ENCODE measurements around the gene PRKAB2. TPM values are rescaled to one million over a fixed set of nuclear protein-coding genes. Genes with fewer than 3 reads are reported as not detected.

Gene PRKAB2
- total and polyA plus RNA-seq, 9 of the 15 experiments (the other 6 are each of a cell fraction or from before 2014, with no cell fraction given), result 2.3 to 20.8 (median 7.9) TPM

DNA sequence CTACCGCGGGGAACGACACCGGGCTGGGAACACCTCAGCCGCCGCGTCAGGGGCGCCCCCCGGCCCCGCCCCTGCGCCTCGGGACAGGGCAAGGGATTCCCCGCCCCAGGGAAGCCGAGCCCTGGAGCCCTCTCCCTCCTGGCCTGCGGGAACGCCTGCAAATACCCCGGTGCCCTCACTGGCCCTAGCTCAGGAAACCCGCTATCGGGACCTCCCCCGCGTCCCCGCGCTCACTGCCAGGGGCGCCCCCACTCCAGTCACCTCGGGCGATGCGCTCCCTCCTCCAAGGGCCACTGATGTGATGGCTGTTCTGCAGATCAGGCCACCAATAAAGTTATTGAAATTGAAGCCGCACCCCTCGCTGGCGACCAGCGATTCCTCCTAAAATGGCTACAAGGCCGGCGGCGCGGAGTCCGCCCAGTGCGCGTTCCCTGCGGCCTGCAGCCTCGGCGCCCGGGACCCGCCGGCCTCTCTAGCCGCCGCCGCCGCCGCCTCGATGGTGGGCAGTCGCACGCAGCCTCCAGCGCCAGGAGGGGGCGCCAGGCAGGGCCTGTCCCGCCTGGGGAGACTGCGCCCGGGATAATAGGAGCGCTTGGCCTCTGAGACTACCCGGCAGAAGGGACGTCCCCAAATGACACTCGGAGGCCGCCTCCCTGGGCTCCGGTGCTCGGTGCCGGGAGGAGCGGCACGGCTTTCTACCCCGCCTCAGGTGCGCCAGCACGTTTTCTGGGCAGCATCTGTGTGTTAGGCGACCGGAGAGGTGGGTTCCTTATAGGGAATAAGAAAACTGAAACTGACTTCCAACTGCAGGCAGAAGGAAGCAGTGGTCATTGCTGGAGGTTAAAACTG lies at the start of gene PRKAB2 (continued):
- TF ChIP-seq ZBTB7A (IDR thresholded peaks at IDR 0.05; ENCODE audit: borderline replicate concordance, control insufficient read depth, low read depth, low read length) (peak; percentile 64; the same call in 1 of the 2 replicates), ZC3H8 (IDR thresholded peaks at IDR 0.05) (no peak), POLR2H (tag; IDR thresholded peaks at IDR 0.05; ENCODE audit: low read depth) (peak; percentile 51; the same call in 1 of the 2 replicates), KLF13 (tag; IDR thresholded peaks at IDR 0.05; ENCODE audit: borderline replicate concordance, low read depth) (no peak), HMGN3 (IDR thresholded peaks at IDR 0.05; ENCODE audit: borderline replicate concordance, extremely low read depth, insufficient read length, low read depth, low read length) (peak; percentile 30), PRMT5 (CRISPR knock-in tag; IDR thresholded peaks at IDR 0.05) (no peak), EHMT2 (IDR thresholded peaks at IDR 0.05) (no peak), TARDBP (IDR thresholded peaks at IDR 0.05) (peak; percentile 87), MIER1 (IDR thresholded peaks at IDR 0.05; ENCODE audit: low read depth) (no peak), ZNF184 (CRISPR knock-in tag; IDR thresholded peaks at IDR 0.05) (no peak)
- TF ChIP-seq, protein P1, sequence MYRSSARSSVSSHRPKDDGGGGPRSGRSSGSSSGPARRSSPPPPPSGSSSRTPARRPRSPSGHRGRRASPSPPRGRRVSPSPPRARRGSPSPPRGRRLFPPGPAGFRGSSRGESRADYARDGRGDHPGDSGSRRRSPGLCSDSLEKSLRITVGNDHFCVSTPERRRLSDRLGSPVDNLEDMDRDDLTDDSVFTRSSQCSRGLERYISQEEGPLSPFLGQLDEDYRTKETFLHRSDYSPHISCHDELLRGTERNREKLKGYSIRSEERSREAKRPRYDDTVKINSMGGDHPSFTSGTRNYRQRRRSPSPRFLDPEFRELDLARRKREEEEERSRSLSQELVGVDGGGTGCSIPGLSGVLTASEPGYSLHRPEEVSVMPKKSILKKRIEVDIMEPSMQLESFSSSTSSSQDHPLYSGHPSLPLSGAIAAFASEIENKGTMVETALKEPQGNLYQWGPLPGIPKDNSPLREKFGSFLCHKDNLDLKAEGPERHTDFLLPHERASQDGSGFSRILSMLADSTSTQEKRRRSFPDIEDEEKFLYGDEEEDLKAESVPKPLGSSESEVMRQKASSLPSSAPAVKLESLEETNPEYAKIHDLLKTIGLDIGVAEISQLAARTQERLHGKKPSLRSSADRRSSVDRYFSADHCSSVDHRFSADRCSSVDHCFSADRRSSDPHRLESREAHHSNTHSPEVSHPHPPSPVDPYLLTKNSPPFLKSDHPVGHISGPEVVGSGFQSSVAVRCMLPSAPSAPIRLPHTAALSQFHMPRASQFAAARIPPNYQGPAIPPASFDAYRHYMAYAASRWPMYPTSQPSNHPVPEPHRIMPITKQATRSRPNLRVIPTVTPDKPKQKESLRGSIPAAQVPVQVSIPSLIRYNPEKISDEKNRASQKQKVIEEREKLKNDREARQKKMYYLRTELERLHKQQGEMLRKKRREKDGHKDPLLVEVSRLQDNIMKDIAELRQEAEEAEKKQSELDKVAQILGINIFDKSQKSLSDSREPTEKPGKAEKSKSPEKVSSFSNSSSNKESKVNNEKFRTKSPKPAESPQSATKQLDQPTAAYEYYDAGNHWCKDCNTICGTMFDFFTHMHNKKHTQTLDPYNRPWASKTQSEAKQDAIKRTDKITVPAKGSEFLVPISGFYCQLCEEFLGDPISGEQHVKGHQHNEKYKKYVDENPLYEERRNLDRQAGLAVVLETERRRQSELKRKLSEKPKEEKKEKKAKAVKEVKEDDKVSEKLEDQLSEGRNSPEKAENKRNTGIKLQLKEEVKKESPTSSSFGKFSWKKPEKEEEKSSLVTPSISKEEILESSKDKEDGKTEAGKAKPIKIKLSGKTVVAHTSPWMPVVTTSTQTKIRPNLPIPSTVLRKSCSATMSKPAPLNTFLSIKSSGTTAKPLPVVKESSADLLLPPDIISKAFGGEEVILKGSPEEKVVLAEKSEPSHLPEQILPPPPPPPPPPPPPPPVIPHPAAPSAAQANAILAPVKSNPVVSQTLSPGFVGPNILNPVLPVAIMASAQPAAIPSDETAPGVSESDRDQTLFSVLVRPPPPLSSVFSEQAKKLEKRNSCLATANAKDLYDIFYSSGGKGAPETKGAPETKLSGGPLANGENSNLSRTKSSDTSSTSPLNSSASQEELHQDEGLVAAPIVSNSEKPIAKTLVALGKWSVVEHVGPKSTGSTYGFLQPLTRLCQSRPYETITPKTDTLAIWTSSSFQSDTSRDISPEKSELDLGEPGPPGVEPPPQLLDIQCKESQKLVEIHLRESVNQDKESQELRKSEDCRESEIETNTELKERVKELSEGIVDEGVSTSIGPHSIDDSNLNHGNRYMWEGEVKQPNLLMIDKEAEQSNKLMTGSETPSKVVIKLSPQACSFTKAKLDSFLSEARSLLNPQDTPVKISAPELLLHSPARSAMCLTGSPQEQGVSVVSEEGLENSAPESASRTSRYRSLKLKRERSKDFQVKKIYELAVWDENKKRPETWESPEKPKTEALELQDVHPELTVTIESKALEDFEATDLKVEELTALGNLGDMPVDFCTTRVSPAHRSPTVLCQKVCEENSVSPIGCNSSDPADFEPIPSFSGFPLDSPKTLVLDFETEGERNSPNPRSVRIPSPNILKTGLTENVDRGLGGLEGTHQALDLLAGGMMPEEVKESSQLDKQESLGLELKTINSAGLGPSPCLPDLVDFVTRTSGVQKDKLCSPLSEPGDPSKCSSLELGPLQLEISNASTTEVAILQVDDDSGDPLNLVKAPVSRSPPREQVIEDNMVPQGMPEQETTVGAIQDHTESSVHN (IDR thresholded peaks at IDR 0.05; ENCODE audit: borderline replicate concordance in 1 of 2, low read depth in 1 of 2), result no peak
- TF ChIP-seq, protein P2, sequence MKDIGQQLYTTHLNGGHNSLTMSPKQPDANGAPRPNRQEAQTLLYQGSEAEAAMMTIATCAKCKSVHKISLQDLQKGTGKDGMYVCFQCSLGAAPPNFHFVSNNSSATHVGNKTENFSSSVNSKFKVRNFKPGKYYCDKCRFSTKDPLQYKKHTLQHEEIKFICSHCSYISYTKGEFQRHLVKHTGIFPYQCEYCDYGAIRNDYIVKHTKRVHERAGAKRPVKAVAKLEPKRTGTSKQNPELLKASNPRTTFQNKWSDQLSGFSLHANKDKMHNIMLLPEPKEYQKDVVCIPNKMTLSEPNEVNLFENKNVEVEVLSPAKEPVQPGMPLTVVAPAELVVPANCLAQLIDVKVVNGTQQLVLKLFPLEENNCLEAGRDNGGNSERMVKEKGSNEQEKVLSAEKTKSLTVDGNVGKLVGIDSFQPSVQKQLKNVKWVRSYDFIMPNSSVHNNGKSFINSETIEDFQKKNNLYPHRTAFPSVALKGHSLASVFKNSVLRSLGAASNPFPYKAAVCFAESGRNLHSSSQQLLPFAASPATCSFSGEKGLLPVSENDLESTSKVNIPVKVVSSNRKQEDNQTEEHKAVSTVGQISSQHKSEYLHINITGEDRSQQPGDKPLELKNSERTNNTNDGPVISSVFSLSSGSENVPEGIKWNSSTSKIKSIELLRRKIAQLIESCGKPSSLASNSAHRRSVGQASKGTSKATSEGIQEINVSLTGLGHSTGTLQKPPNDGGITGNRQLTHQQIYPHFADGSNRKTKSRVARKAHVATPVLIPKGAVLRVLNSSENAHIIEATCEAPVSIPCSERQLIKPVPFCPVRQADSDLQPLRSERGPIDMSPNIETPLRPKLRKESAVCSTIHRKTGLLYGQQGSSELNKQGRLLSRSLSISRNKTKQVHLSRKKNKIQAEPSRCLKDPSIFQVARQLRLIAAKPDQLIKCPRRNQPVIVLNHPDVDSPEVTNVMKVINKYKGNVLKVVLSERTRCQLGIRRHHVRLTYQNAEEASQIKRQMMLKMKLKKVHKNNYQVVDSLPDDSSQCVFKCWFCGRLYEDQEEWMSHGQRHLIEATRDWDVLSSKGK (CRISPR knock-in tag; IDR thresholded peaks at IDR 0.05), result no peak
- TF ChIP-seq, protein P3, sequence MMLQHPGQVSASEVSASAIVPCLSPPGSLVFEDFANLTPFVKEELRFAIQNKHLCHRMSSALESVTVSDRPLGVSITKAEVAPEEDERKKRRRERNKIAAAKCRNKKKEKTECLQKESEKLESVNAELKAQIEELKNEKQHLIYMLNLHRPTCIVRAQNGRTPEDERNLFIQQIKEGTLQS (IDR thresholded peaks at IDR 0.05), result no peak; the same call in 1 of the 2 replicates
- TF ChIP-seq, protein P3 (CRISPR knock-in tag; conservative IDR thresholded peaks at IDR 0.05), result no peak; the same call in 1 of the 2 replicates
